HG03439 (cell line): ENCODE data around the gene OBSL1.

ENCODE experiments used
- ATAC-seq: cut with Tn5 transposase; IDR thresholded peaks from one replicate; pipeline ENCODE4 v1.9.1; 2021; ENCODE audit warnings: mild to moderate bottlenecking, moderate library complexity; ENCODE audit not compliant: unreplicated experiment

OBSL1 gene

GRCh38 chr2:219516888-219517287 is 54.5 kb downstream of the OBSL1 start:
- ATAC-seq: no peak

GRCh38 chr2:219515874-219516629 is 55.3 kb downstream of the OBSL1 start:
- no peak for ATAC-seq

- no peak for ATAC-seq
Observed at GRCh38 chr2:219514836-219515235, 56.5 kb downstream of the OBSL1 start.

GRCh38 chr2:219514196-219514761 is 57.1 kb downstream of the OBSL1 start, which contains the start of gene ASIC4:
Gene ASIC4 (plus strand): TSS chr2:219514482. CDS start chr2:219514725, 243 bp downstream.
- ATAC-seq: no peak

- no peak for ATAC-seq
Observed at GRCh38 chr2:219513787-219514186, 57.6 kb downstream of the OBSL1 start.

GRCh38 chr2:219512524-219513216 is 58.7 kb downstream of the OBSL1 start:
- ATAC-seq: no peak

GRCh38 chr2:219511547-219512325 is 59.6 kb downstream of the OBSL1 start:
- ATAC-seq: no peak

GRCh38 chr2:219510512-219511135 is 60.7 kb downstream of the OBSL1 start:
- ATAC-seq: no peak

GRCh38 chr2:219509780-219510511 is 61.4 kb downstream of the OBSL1 start:
- ATAC-seq: peak; percentile 47

- ATAC-seq: peak; percentile 13
Observed at GRCh38 chr2:219508971-219509779, 62.2 kb downstream of the OBSL1 start.

GRCh38 chr2:219508444-219508734 is 63.0 kb downstream of the OBSL1 start:
- ATAC-seq: no peak

GRCh38 chr2:219507581-219508443 is 63.5 kb downstream of the OBSL1 start:
- ATAC-seq: no peak

- ATAC-seq: no peak
Observed at GRCh38 chr2:219506802-219507526, 64.4 kb downstream of the OBSL1 start.

- no peak for ATAC-seq
Observed at GRCh38 chr2:219506153-219506801, 65.1 kb downstream of the OBSL1 start.

- ATAC-seq: no peak
Observed at GRCh38 chr2:219505585-219505984, 65.8 kb downstream of the OBSL1 start.

- no peak for ATAC-seq
Observed at GRCh38 chr2:219502618-219503017, 68.7 kb downstream of the OBSL1 start.

- no peak for ATAC-seq
Observed at GRCh38 chr2:219501849-219502248, 69.5 kb downstream of the OBSL1 start.
